Fibroblast of upper back skin (primary cell): ENCODE results near the gene MATN4.
"Not testable (repeated sequence)": the region's sequence is repeated elsewhere in the genome, so short reads cannot be mapped to it uniquely, and the experiment has no call there.

Experiments
- DNase-seq: peaks from one replicate; pipeline ENCODE4 v3.0.0-alpha.2; 2013

The MATN4 gene

GRCh38 chr20:45308117-45308778 lies at the start of gene MATN4:
Gene MATN4, minus strand, starts transcription at chr20:45308299. Its CDS starts 2,717 bp downstream, at chr20:45305582.
- no peak for DNase-seq

- peak; percentile 67 for DNase-seq
These were observed 47.3 kb upstream of the MATN4 start for GRCh38 chr20:45355209-45356084.

- DNase-seq = peak; percentile 67
These were observed 46.5 kb upstream of the MATN4 start for GRCh38 chr20:45354423-45355208.

GRCh38 chr20:45353746-45354145 lies 45.6 kb upstream of the MATN4 start:
- no peak for DNase-seq

GRCh38 chr20:45352729-45353128 lies 44.6 kb upstream of the MATN4 start:
- DNase-seq = no peak

GRCh38 chr20:45350795-45351194 lies 42.7 kb upstream of the MATN4 start:
- DNase-seq = not testable (repeated sequence)

- no peak for DNase-seq
These were observed 42.1 kb upstream of the MATN4 start for GRCh38 chr20:45350217-45350616.

GRCh38 chr20:45347936-45348778 lies 40.1 kb upstream of the MATN4 start, which contains the start of gene SDC4:
Gene SDC4, minus strand, starts transcription at chr20:45348424. Its CDS starts 40 bp downstream, at chr20:45348384.
- peak; percentile 53 for DNase-seq

- no peak for DNase-seq
These were observed 39.3 kb upstream of the MATN4 start for GRCh38 chr20:45347297-45347935.

GRCh38 chr20:45346851-45347250 lies 38.8 kb upstream of the MATN4 start:
- no peak for DNase-seq

- no peak for DNase-seq
These were observed 38.2 kb upstream of the MATN4 start for GRCh38 chr20:45346291-45346718.

GRCh38 chr20:45345104-45345936 lies 37.2 kb upstream of the MATN4 start:
- DNase-seq = no peak

- DNase-seq = peak; percentile 90
These were observed 36.2 kb upstream of the MATN4 start for GRCh38 chr20:45344168-45344860.

GRCh38 chr20:45343532-45344167 lies 35.6 kb upstream of the MATN4 start:
- DNase-seq = no peak

GRCh38 chr20:45342855-45343531 lies 34.9 kb upstream of the MATN4 start:
- no peak for DNase-seq

- DNase-seq = no peak
These were observed 34.1 kb upstream of the MATN4 start for GRCh38 chr20:45341939-45342854.

- no peak for DNase-seq
These were observed 33.5 kb upstream of the MATN4 start for GRCh38 chr20:45341579-45341938.

- DNase-seq = no peak
These were observed 32.9 kb upstream of the MATN4 start for GRCh38 chr20:45340951-45341350.
